SKM-1 treated with dmso at 0.1 percent for 144 hours (cell line): ENCODE measurements around the gene TDRKH.
"Not testable (repeated sequence)": the region's sequence is repeated elsewhere in the genome, so short reads cannot be mapped to it uniquely, and the experiment has no call there.

Source experiments
- DNase-seq: peaks from one replicate; lab custom pipeline; 2025; ENCODE audit not compliant: unreplicated experiment; lab: John Stamatoyannopoulos, UW

Gene TDRKH

DNA sequence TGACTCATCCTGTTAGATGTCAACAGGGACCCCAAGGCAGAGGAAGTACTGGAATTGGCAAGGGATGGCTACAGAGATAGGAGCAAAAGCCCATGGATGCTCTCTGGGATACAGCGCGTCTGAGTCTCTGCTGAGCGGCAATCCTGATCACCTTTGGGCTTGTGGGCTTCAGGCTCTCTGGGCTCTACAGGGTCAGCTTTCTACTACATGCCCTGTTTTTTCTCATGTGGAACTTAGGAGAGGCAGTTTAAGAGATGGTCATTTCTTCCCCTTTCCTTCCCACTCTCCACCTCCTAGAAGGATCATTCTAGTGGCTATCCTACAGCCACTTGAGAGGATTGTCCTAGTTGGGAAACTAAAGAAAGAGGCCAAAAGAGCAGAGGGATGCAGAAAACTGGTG is 13.6 kb upstream of the TDRKH start:
- DNase-seq = no peak

DNA sequence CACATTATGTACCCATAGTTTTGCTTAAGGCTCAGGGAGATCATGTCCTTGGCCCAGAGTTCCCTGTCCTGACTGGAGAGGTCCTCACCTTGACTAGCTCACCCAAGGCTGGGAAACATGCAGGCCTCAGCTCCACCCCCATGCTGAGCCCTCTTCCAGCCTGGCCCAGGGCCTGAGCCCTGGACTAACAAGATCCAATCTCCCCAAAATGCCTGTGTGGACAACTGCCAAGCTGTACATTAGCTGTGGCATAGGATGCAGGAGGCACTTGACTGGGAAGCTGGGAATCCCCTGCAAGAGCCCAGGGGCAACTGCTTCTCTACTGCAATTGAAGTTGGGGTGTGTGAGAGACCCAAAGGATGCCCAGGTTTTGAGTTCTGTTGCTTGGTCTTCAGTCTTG is 12.9 kb upstream of the TDRKH start:
- DNase-seq = no peak

DNA sequence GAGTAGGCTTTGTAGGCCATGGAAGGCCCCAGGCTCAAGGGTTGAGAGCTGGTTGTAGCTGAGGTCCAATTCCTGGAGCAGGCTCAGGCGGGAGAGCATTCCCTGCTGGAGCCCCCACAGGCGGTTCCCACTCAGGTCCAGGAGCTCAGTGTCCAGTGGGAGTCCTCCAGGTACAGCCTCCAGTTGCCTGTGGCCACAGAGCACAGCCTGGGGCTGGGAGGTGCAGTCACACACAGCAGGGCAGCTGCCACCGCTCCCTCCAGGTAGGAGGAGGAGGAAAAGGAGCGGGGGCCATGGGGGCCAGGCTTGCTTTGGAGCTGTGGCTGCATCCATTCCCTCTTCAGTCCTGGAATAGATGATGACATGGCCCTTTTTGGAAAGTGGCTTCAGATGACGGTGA is 12.1 kb upstream of the TDRKH start:
- DNase-seq = no peak

DNA sequence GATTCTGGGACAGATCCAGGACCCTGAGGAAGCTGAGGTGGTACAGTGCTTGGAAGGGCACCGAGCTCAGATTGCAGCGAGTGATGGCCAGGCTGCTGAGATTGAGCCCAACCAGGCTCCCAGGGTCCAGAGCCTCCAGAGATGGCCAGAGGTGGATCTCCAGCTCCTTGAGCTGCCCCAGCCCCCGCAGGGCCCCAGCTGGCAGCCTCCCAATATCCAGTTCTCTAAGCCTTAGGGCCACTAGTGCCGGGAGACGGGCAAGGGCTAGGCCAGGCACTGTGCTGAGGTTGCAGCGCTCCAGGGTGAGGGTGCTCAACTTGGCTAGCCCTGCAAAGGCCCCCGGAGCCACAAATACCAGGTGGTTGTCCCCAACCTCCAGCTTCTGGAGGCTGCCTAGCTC is 11.5 kb upstream of the TDRKH start:
- DNase-seq = no peak

DNA sequence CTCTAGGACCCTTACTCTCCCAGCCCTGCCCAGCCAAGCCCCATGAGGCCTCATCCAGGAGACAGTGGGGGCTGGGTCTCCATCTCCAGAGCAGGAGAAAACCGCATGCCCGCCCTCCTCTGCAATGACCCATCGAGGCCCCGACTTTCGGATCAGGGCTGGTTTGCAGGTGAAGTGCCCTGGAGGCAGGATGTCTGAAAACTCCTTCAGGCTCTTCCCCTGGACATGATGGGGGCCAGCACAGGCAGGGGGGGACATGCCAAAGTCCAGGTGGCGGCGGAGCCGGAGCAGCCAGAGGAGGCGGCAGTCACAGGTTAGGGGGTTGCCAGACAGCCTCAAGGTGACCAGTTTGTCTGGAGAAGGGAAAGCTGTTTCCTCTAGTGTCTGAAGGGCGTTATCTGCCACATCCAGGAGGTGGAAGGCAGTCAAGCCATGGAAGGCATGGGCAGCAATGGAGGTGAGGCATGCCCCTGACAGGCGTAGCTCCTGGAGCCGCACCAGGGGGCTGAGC is 11.1 kb upstream of the TDRKH start:
- DNase-seq = no peak

GRCh38 chr1:151800830-151801229 is 10.5 kb upstream of the TDRKH start:
- DNase-seq = no peak

DNA sequence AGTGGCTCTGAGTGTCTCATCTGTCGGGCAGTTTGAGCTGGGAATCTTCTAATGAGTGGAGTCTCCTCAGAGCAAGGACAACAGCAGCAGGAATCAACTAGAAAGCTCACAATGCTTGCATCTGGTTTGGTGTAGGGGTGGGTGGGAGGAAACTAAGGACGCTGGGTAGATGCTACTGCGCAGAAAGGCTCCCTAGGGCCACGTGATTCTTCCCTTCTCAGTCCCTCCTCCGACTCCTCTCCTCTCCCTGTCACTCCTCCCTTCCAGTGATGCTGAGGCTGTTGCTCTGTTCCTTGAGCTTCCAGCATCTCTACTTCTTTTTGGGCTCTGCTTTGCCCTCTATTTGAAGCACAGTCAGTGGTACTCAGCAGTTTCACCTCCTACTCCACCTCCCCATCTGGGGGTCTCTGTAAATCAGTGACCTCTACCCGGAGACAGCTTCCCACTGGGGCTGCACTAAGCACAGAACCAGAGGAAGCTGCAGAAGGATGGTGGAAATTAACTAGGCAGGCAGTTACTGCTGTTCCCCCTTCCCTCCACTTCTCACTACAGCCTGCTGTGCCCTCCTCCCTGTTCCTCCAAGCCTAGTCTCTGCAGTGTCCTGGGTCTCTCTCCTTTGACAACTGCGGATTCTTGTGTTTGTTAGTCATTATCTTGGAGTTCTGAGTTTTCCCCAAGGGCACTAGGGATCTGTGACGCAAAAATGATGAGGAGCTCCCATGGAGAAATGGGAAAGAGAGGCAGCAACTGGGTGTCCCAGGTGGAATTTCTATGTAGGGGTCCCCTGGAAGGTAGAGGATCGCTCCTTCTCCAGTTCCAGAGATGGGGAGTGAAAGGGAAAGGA is 9.1 kb upstream of the TDRKH start:
- DNase-seq = no peak

GRCh38 chr1:151798571-151798970 is 8.3 kb upstream of the TDRKH start:
- no peak for DNase-seq

- DNase-seq = no peak
Observed at GRCh38 chr1:151790940-151791651, 796 bp upstream of the TDRKH start.

- no peak for DNase-seq
Observed at GRCh38 chr1:151787689-151788088, 2.6 kb downstream of the TDRKH start.

DNA sequence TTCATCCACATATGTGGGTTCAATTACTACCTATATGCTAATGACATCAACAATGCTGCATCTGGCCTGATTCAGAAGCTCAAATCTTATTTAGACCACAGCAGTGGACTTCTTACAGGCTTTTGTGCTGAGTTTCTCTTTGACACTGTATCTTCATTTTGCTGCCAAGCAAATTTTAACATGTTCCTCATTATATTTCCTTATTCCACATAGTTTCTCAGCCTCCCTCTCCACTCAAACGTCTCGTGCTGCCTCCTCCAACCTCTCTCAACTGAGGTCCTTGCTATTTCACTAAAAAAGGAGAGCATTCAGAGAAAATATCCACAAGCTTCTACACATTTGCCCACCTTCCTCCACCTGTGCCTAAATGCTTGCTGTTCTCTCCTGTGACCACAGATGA is 6.5 kb downstream of the TDRKH start:
- no peak for DNase-seq

DNA sequence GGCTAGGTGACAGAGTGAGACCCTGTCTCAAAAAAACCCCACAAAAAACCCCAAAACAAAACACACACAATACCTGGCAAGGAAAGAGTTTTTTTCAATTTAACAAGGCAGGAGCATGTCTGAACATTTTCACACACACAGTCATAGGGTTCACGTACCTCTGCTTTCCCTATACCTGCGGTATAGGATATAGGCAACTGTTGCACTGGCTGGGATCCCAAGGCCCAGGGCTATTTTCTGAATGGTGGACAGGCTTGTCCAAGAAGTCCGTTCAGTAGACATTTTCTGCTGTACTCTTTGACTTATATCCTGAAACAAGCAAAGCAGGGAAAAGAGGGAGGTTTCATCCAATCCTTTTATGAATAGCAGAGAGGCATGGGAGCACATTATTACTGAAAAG is 7.6 kb downstream of the TDRKH start:
- DNase-seq = no peak

GRCh38 chr1:151782026-151782425 is 8.3 kb downstream of the TDRKH start:
- DNase-seq = not testable (repeated sequence)

DNA sequence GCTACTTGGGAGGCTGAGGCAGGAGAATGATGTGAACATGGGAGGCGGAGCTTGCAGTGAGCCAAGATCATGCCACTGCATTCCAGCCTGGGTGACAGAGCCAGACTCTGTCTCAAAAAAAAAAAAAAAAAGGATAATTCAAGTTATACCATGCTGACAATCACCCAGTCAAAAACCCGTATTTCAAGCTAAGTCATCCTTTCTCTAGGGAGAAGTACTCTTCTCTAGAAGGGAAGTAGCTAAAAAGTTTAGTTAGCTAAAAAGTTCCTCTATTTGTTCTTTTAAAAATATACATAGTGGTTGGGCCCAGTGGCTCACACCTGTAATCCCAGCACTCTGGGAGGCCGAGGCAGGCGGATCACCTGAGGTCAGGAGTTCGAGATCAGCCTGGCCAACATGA is 9.6 kb downstream of the TDRKH start:
- peak; percentile 19 for DNase-seq

DNA sequence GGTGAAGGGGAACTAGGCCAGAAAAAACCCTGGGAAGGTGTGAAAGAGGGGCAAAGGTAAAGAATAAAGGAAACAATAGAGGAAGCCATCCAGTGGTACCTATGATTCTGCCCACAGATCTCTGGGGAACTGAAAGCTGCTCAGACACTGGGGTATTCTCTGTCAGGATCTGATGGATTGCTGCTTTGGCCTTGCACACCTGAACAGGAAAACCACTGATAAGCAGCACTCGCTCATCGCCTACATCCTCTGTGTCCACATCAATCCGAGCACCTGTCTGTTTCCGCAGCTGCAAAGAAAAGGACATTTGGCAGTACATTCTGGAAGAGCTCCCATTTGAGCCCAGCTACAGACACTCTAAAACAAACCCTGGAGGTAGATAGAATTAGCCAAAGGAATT is 10.4 kb downstream of the TDRKH start:
- no peak for DNase-seq

- DNase-seq = no peak
Observed at GRCh38 chr1:151777317-151777716, 13.0 kb downstream of the TDRKH start.

- DNase-seq = no peak
Observed at GRCh38 chr1:151776665-151777062, 13.6 kb downstream of the TDRKH start.

- no peak for DNase-seq
Observed at GRCh38 chr1:151775894-151776664, 14.2 kb downstream of the TDRKH start.

GRCh38 chr1:151774256-151774922 is 15.9 kb downstream of the TDRKH start:
- no peak for DNase-seq

DNA sequence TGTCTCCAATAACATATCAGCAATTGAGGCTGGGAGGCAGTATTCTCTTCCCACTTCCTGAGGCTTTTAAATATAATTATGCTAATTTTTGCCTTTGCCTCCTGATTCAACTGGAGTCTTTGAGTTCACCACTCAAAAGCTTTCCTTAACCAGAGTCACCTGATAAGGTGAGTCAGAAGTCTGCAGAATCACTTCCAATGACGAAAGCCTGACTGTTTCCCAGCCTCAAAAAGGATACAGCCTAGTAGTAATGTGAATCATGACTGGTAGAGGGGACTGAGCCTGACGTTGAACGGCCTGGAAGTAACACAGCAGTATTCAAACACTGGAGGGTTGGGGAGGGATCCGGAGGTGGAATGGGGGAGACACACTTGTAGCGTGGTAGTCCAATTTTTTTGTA is 16.6 kb downstream of the TDRKH start:
- no peak for DNase-seq

- DNase-seq = not testable (repeated sequence)
Observed at GRCh38 chr1:151769270-151769669, 21.0 kb downstream of the TDRKH start.
